ENCODE measurements around the gene BAHCC1. TPM values are rescaled to one million over a fixed set of nuclear protein-coding genes. Genes with fewer than 3 reads are reported as not detected.

Gene BAHCC1
- total RNA-seq, 5 donors from 2014 or later (not counting 1 experiment from before 2014, with no cell fraction given), result 0.23 to 0.82 (median 0.33) TPM

DNA sequence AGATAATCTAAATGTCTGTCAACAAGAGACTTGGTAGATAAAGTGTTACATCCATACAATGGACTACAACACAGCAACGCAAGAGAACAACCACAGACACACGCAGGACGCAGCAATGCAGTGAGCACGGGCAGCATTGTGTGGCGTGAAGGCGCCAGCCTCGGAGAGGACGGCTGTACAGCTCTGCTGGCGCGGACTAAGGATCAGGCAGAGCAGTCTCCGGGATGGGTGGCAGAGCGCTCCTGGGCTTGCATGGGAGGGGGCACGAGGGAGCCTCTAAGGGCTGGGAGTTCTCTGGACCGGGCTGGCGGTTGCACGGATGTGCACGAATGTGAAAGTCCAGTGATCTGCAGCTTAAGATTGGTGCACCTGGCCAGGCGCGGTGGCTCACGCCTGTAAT lies 82.9 kb downstream of the BAHCC1 start:
- Mint-ChIP-seq H3K4me1 (peaks cover 5 to 14% (median 7%) of the 10 kb centered on the region in 3 donors), H3K9me3 (no peaks in the 10 kb centered on the region), H3K27ac (no peak overlapping the region), H3K4me3 (no peak overlapping the region), H3K36me3 (no peaks in the 10 kb centered on the region), H3K27me3 (peaks cover 9 to 33% of the 10 kb centered on the region in 2 donors)
- ChIA-PET CTCF (no interaction called here), POLR2A (no interaction called here)
- Histone ChIP-seq H3K9me3 (no peaks in the 10 kb centered on the region), H3K27ac (ENCODE audit: low read length) (no peak overlapping the region), H3K36me3 (ENCODE audit: control insufficient read depth in 2 of 2, extremely low read depth in 1 of 2, insufficient read depth in 1 of 2, low read length in 1 of 2) (no peaks in the 10 kb centered on the region), H3K27me3 (replicated peaks in 1 of 2; ENCODE audit: control insufficient read depth in 2 of 2, extremely low read depth in 1 of 2, insufficient read depth in 2 of 2, low read length in 1 of 2) (peaks cover 0 to 45% of the 10 kb centered on the region in 2 experiments), H3K4me1 (ENCODE audit: control insufficient read depth in 1 of 2, extremely low read depth in 1 of 2, insufficient read depth in 2 of 2, low read length in 2 of 2) (peaks cover 0 to 18% of the 10 kb centered on the region in 2 experiments), H3K4me3 (ENCODE audit: control insufficient read depth in 1 of 2, extremely low read depth in 1 of 2, low read length in 1 of 2) (no peak overlapping the region)
- ATAC-seq (replicated peaks in 1 of 4), result no peak
- 90% methylated on average over 16 of the region's 20 CpGs for WGBS (ENCODE audit: insufficient coverage)
- DNase-seq, result no peak

DNA sequence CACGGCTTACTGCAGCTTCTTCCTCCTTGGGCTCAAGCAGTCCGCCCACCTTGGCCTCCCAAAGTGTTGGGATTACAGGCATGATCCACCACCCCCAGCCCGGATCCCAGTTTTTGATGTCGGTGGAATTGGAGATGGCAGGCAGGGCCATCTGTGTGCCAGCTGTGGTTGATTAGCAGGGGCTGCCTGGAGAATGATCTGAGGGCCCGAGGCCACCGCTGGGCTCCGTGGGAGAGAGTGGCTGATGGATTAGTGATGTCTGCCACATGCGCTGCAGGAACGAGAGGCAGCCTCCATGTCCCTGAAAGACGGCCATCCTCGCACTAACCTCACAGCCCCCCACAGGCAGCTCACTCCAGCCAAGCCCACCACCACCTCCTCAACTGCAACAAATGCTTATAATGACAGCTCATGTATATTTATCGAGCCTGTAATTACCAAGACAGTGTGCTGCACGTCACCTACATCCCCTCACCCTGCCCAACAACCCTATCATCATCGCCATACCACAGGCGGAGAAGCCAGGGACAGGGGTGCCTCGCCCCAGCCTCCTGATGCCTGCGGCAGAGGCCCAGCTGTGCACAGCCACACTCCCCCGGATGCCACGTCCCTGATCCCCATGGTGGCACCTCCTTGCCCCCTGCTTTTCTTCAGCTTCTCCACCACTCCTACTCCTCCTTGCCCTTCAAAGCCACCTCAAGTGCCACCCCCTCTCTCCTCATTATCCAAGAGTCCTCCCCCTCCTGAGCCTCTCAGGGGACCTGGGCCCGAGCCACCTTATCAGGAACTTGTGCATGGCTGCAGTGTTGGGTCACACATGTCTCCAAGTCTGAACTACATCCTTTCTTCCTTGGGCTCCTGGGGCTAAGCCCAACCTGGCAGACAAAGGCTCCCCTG lies 84.2 kb downstream of the BAHCC1 start:
- no peak for ATAC-seq (replicated peaks in 1 of 4)
- peaks cover 0 to 30% of the 10 kb centered on the region in 2 experiments for H3K4me1 ChIP-seq (ENCODE audit: control insufficient read depth in 1 of 2, extremely low read depth in 1 of 2, insufficient read depth in 2 of 2, low read length in 2 of 2)

DNA sequence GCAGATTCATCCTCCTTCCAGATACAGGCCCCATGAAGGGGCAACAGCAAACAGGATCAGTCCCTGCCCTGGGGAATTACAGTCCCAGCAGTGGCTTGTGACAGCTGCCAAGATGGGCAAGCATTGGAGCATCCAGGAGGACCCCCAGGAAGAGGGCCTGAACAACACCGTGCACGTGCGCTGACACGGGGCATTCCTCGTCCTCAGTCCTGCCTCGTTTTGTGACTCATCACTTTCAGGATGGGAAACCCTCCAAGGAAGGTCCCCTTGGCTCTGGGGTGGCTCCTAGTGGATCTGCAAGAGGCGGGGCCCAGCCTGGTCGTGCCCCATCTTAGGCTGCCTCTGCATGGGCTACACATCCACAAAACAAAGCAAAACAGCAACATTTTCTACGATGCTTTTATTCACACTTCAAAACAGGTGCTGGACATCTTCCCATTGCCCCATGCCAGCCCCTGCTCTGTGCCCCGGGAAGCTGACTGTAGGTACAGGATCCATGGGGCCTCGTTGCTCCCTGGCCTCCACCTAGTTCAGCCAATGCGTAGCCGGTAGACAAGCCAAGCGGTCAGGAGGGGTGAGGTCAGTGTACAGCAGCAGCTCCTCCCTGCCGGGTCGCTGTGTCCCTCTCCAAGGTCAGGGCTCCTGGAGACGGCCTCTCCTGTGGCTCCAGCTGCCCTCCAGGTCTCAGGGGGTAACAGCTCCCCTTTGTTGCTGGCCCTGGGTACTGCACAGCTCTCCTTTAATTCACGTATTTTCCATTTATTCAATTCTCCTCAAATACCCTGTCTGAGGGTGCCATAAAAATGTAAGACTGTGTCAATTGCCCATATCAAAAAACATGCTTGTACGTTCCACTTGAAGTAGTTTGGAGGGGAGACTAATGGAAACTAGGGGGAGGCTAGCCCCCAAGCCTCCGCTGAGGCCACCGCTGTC lies 85.1 kb downstream of the BAHCC1 start:
- Mint-ChIP-seq H3K9me3 (no peaks in the 10 kb centered on the region), H3K4me3 (peak overlapping the region in 2 of 3 donors; percentile 19 to 24), H3K4me1 (peaks cover 5 to 14% (median 7%) of the 10 kb centered on the region in 3 donors), H3K27me3 (peaks cover 9 to 33% of the 10 kb centered on the region in 2 donors), H3K27ac (no peak overlapping the region), H3K36me3 (no peaks in the 10 kb centered on the region)
- no peaks in the 10 kb centered on the region for H3K36me3 ChIP-seq (ENCODE audit: control insufficient read depth in 2 of 2, extremely low read depth in 1 of 2, insufficient read depth in 1 of 2, low read length in 1 of 2)
- H3K27ac ChIP-seq (ENCODE audit: low read length), result no peak overlapping the region
- no peak overlapping the region for H3K4me3 ChIP-seq (ENCODE audit: control insufficient read depth in 1 of 2, extremely low read depth in 1 of 2, low read length in 1 of 2)
- peaks cover 0 to 61% of the 10 kb centered on the region in 2 experiments for H3K27me3 ChIP-seq (replicated peaks in 1 of 2; ENCODE audit: control insufficient read depth in 2 of 2, extremely low read depth in 1 of 2, insufficient read depth in 2 of 2, low read length in 1 of 2)
- ATAC-seq (replicated peaks in 1 of 4) (no peak), DNase-seq (no peak)
- CTCF ChIA-PET, result no interaction called here
- H3K4me1 ChIP-seq (ENCODE audit: control insufficient read depth in 1 of 2, extremely low read depth in 1 of 2, insufficient read depth in 2 of 2, low read length in 2 of 2), result peaks cover 0 to 37% of the 10 kb centered on the region in 2 experiments
- POLR2A ChIA-PET, result no interaction called here
- H3K9me3 ChIP-seq, result no peaks in the 10 kb centered on the region
- 87% methylated on average over 13 of the region's 21 CpGs for WGBS (ENCODE audit: insufficient coverage)

More for the DNA sequence above, 84.2 kb downstream of the BAHCC1 start:
- H3K36me3 Mint-ChIP-seq, result no peaks in the 10 kb centered on the region
- H3K27me3 ChIP-seq (replicated peaks in 1 of 2; ENCODE audit: control insufficient read depth in 2 of 2, extremely low read depth in 1 of 2, insufficient read depth in 2 of 2, low read length in 1 of 2), result peaks cover 0 to 56% of the 10 kb centered on the region in 2 experiments
- peak overlapping the region in 1 of 3 donors; percentile 24 for H3K4me3 Mint-ChIP-seq
- H3K9me3 Mint-ChIP-seq, result no peaks in the 10 kb centered on the region
- H3K4me1 Mint-ChIP-seq, result peaks cover 5 to 14% (median 7%) of the 10 kb centered on the region in 3 donors
- POLR2A ChIA-PET, result no interaction called here
- H3K27ac Mint-ChIP-seq, result no peak overlapping the region
- 82% methylated on average over 16 of the region's 20 CpGs for whole genome bisulfite sequencing (ENCODE audit: insufficient coverage)
- peaks cover 9 to 33% of the 10 kb centered on the region in 2 donors for H3K27me3 Mint-ChIP-seq
- H3K27ac ChIP-seq (ENCODE audit: low read length), result no peak overlapping the region
- H3K9me3 ChIP-seq, result no peaks in the 10 kb centered on the region
- DNase-seq, result no peak
- CTCF ChIA-PET, result no interaction called here
- H3K36me3 ChIP-seq (ENCODE audit: control insufficient read depth in 2 of 2, extremely low read depth in 1 of 2, insufficient read depth in 1 of 2, low read length in 1 of 2), result no peaks in the 10 kb centered on the region
- no peak overlapping the region for H3K4me3 ChIP-seq (ENCODE audit: control insufficient read depth in 1 of 2, extremely low read depth in 1 of 2, low read length in 1 of 2)

DNA sequence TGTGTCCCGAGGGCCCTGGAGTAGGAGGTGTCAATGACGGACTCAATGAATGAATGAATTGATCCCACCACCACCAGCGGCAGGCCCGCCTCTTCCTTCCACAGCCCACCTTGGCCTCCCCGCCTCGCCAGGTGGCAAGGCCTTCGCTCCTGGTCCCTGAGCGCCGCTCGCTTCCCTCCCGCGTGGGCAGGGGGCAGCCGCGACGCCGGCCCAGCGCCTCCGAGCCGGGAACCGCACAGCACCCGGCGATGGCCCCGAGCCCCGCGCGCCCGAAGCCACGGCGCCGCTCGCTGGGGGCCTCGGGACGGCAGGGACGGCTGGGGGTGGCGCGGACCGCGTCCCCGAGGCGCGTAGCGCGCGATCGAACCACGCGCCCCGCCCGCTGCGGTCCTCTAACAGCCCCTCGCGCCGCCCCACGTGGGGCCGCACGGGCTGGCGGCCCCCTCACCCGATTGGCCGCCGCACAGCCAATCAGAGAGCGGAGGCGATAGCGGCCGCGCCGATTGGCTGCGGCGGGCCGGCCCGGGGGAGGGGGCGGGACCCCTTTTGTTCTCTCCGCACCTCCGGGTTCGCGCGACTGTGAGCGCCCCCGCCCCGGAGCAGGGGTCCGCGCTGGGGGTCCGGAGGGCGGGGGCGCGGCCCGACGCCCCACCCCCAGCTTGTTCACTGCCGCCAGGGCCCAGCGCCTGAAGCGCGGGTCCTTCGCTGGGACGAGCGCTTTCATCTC lies 86.0 kb downstream of the BAHCC1 start:
- H3K27ac Mint-ChIP-seq, result no peak overlapping the region
- H3K4me3 ChIP-seq (ENCODE audit: control insufficient read depth in 1 of 2, extremely low read depth in 1 of 2, low read length in 1 of 2), result peak overlapping the region; percentile 14 to 62
- H3K9me3 Mint-ChIP-seq, result no peaks in the 10 kb centered on the region
- peaks cover 0 to 59% of the 10 kb centered on the region in 2 experiments for H3K27me3 ChIP-seq (replicated peaks in 1 of 2; ENCODE audit: control insufficient read depth in 2 of 2, extremely low read depth in 1 of 2, insufficient read depth in 2 of 2, low read length in 1 of 2)
- 6% methylated on average over 82 of the region's 94 CpGs for WGBS (ENCODE audit: insufficient coverage)
- CTCF ChIA-PET, result no interaction called here
- DNase-seq, result peak in 33 of 35 experiments; percentile 13 to 79 (median 51)
- peak overlapping the region; percentile 58 to 72 (median 67) for H3K4me3 Mint-ChIP-seq
- H3K36me3 ChIP-seq (ENCODE audit: control insufficient read depth in 2 of 2, extremely low read depth in 1 of 2, insufficient read depth in 1 of 2, low read length in 1 of 2), result no peaks in the 10 kb centered on the region
- no peak overlapping the region for H3K27ac ChIP-seq (ENCODE audit: low read length)
- H3K4me1 Mint-ChIP-seq, result peaks cover 7 to 18% (median 7%) of the 10 kb centered on the region in 3 donors
- H3K4me1 ChIP-seq (ENCODE audit: control insufficient read depth in 1 of 2, extremely low read depth in 1 of 2, insufficient read depth in 2 of 2, low read length in 2 of 2), result peaks cover 0 to 37% of the 10 kb centered on the region in 2 experiments
- POLR2A ChIA-PET, result no interaction called here
- H3K36me3 Mint-ChIP-seq, result no peaks in the 10 kb centered on the region
- H3K27me3 Mint-ChIP-seq, result peaks cover 13 to 33% of the 10 kb centered on the region in 2 donors
- ATAC-seq (replicated peaks in 1 of 4), result peak; percentile 64 to 85 (median 70)
- H3K9me3 ChIP-seq, result no peaks in the 10 kb centered on the region

DNA sequence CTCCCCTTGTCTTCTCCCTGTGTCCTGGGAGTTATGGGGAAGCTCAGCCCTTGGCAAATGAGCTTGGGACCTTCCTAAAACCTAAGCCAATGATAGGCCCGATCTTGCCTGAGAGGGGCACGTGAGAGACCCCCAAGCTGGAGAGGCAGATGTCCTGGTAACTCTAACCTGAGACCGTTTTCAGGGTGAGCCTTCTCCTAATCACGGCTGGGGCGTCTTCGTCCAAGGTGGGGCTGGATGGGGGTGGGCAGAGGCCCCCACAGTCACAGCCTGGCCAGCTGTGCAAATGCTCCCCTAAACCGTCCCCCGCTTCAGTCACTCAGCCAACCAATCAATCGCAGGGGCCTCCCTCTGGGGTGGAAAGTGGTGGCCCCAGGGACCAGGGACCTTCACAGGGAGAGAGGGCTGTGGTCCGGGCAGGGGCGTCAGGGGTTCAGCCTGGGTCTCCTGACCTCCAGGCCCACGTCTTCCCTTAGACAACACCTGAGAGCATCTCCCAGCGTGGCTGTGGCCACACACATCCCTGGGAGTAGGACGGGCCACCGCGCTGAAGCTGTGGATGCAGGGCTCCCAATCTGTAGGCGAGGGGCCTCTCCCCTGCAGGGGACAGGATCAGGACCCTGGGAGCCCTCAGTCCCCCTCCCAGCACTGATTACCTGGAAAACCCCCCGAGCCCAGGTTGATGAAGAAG lies 86.7 kb downstream of the BAHCC1 start:
- CTCF ChIA-PET, result no interaction called here
- no peaks in the 10 kb centered on the region for H3K36me3 Mint-ChIP-seq
- ATAC-seq (replicated peaks in 1 of 4) (no peak), DNase-seq (peak in 1 of 35 experiments; percentile 7)
- WGBS (ENCODE audit: insufficient coverage), result 62% methylated on average over 5 of the region's 18 CpGs
- H3K27ac Mint-ChIP-seq, result no peak overlapping the region
- POLR2A ChIA-PET, result no interaction called here
- Histone ChIP-seq H3K4me1 (ENCODE audit: control insufficient read depth in 1 of 2, extremely low read depth in 1 of 2, insufficient read depth in 2 of 2, low read length in 2 of 2) (peaks cover 0 to 37% of the 10 kb centered on the region in 2 experiments), H3K36me3 (ENCODE audit: control insufficient read depth in 2 of 2, extremely low read depth in 1 of 2, insufficient read depth in 1 of 2, low read length in 1 of 2) (no peaks in the 10 kb centered on the region), H3K27me3 (replicated peaks in 1 of 2; ENCODE audit: control insufficient read depth in 2 of 2, extremely low read depth in 1 of 2, insufficient read depth in 2 of 2, low read length in 1 of 2) (peaks cover 0 to 66% of the 10 kb centered on the region in 2 experiments), H3K27ac (ENCODE audit: low read length) (no peak overlapping the region), H3K9me3 (no peaks in the 10 kb centered on the region), H3K4me3 (ENCODE audit: control insufficient read depth in 1 of 2, extremely low read depth in 1 of 2, low read length in 1 of 2) (peak overlapping the region; percentile 14 to 62)
- H3K4me3 Mint-ChIP-seq, result peak overlapping the region; percentile 58 to 72 (median 67)
- peaks cover 7 to 18% (median 7%) of the 10 kb centered on the region in 3 donors for H3K4me1 Mint-ChIP-seq
- no peaks in the 10 kb centered on the region for H3K9me3 Mint-ChIP-seq
- H3K27me3 Mint-ChIP-seq, result peaks cover 14 to 33% of the 10 kb centered on the region in 2 donors

Data from T-cell (primary cell).